GM12892 (cell line): ENCODE results near the gene FAM53A.

ENCODE experiments used
- DNase-seq: peaks from one replicate; pipeline ENCODE4 v3.0.0; 2011; ENCODE audit not compliant: insufficient read length
- FAIRE-seq: peaks from 2 replicates; lab custom pipeline; 2011; peaks lifted over from hg19 to GRCh38; lab: Jason Lieb, UNC
- POLR2A ChIP-seq: IDR thresholded peaks from 2 replicates; pipeline ENCODE4 v1.6.1; 2011; ENCODE audit warnings: low read depth, low read length, control low read depth
- POLR2AphosphoS5 ChIP-seq: IDR thresholded peaks from 2 replicates; pipeline ENCODE4 v1.6.1; 2011; ENCODE audit warnings: low read depth, low read length, control low read depth
- TAF1 ChIP-seq: IDR thresholded peaks from 2 replicates; pipeline ENCODE4 v1.6.1; 2011; ENCODE audit warnings: low read depth, mild to moderate bottlenecking, control low read depth, low read length, borderline replicate concordance

The FAM53A gene

DNA sequence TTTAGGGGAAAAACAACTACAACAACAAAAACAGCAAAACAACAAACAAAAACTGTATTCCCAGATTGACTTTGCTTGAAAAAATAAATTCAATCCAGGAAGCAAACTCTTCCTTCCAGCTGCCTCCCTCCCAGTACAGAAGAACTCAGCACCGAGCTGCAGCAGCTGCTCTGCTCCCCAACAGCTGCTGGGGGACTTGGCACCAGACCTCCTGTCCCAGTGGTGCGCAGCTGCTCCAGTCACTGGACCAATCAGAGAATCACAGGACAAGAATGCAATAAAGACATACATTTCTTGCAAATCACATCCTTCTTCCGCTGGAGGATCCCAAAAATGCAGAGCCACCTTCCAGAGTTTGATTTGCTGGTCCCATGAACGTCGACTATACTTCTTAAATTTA, 11.8 kb upstream of the FAM53A start:
- no peak for FAIRE-seq
- TF ChIP-seq TAF1 = no peak
- no peak for TF ChIP-seq POLR2AphosphoS5
- no peak for TF ChIP-seq POLR2A
- DNase-seq = no peak

- DNase-seq = peak; percentile 58
- peak; percentile 88 for FAIRE-seq
- TF ChIP-seq TAF1 = no peak
- TF ChIP-seq POLR2A = peak; percentile 43; the same call in 1 of the 2 replicates
- peak; percentile 34; the same call in 1 of the 2 replicates for TF ChIP-seq POLR2AphosphoS5
Observed at GRCh38 chr4:1693131-1693896, 9.2 kb upstream of the FAM53A start.

DNA sequence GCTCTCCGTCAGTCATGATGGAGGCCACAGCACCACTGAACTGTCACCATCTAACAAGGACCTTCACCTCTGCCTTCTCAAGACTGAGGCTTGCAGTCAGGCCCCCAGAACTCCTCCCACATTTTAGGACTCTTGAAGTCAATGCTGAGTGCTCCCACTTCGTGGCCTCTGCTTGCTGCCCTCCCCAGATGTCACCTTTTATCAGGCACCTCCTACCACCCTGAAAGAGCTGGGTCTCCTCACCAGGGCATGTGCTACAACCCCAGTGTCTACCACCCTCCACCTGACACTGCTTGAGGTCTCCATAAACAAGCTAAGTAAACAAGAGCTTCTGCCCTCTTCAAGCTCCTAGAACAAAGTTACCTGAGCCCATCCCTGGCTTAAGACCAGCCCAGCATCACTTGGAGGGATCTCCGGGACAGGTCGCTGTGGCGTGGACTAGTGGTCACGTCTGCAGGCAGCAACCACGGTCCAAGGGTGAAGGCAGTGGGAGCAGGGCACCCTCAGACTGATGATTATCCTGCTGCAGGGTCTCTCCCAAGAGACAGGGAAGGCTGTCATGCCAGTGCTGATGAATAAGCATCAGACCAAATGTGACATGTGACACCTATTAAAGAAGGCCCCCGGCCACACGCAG, 7.7 kb upstream of the FAM53A start:
- FAIRE-seq (no peak), DNase-seq (no peak)
- TF ChIP-seq TAF1 = no peak
- TF ChIP-seq POLR2A = peak; percentile 56

- FAIRE-seq (no peak), DNase-seq (no peak)
- TF ChIP-seq POLR2A = 0 out of 2 replicates have a peak, but pooled peaks have one; percentile 39
- no peak for TF ChIP-seq POLR2AphosphoS5
Observed at GRCh38 chr4:1690698-1691097, 6.6 kb upstream of the FAM53A start.

- DNase-seq (no peak), FAIRE-seq (no peak)
- TF ChIP-seq TAF1 (no peak), POLR2AphosphoS5 (no peak; the same call in 1 of the 2 replicates), POLR2A (no peak)
Observed at GRCh38 chr4:1686440-1687036, 2.4 kb upstream of the FAM53A start.

GRCh38 chr4:1685235-1686150, 1.4 kb upstream of the FAM53A start:
- FAIRE-seq = no peak
- TF ChIP-seq POLR2A (no peak), POLR2AphosphoS5 (no peak)
- no peak for DNase-seq

- no peak for DNase-seq
- peak; percentile 89 for FAIRE-seq
- TF ChIP-seq POLR2A = peak; percentile 25; the same call in 1 of the 2 replicates
- no peak for TF ChIP-seq POLR2AphosphoS5
Observed at GRCh38 chr4:1684506-1685234, 557 bp upstream of the FAM53A start.

- FAIRE-seq (peak; percentile 69), DNase-seq (no peak)
- TF ChIP-seq TAF1 (no peak), POLR2A (no peak), POLR2AphosphoS5 (no peak)
Observed at GRCh38 chr4:1683261-1683735, 815 bp downstream of the FAM53A start.

DNA sequence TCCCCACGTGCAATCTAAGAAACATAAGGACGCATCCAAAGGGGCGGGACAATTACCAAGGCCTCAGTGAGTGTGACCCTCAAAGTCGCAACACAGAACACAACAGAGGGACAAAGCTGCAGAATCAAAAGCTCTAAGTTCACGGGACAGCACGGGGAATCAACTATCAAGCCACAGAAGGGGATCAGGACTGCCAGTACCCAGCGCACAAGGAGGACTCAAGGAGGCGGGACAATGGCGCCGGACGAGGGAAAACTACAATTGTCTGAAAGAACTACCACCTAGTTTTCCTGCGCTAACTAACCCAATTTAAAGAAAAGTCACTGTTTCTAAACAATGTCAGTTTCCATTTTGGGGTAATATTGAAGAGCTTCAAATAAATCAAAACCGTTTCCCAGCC, 1.3 kb downstream of the FAM53A start:
- no peak for FAIRE-seq
- TF ChIP-seq POLR2A = no peak
- no peak for TF ChIP-seq POLR2AphosphoS5
- TF ChIP-seq TAF1 = no peak
- no peak for DNase-seq

- TF ChIP-seq POLR2AphosphoS5 (no peak), POLR2A (no peak), TAF1 (no peak)
- DNase-seq = no peak
- FAIRE-seq = no peak
Observed at GRCh38 chr4:1678244-1678643, 5.9 kb downstream of the FAM53A start.
